Stimulated activated CD8-positive, alpha-beta memory T cell treated with anti-CD3 and anti-CD28 coated beads, Interleukin-4, amount 100 ng/mL, for 1 hour (primary cell): ENCODE results near the gene ANKRD17.

ENCODE experiments used
- DNase-seq, 2 donors: peaks; one replicate each; pipeline ENCODE4 v3.0.0-alpha.2; 2020; ENCODE audit warnings: low read depth in 2 of 2, low spot score in 1 of 2

The ANKRD17 gene

DNA sequence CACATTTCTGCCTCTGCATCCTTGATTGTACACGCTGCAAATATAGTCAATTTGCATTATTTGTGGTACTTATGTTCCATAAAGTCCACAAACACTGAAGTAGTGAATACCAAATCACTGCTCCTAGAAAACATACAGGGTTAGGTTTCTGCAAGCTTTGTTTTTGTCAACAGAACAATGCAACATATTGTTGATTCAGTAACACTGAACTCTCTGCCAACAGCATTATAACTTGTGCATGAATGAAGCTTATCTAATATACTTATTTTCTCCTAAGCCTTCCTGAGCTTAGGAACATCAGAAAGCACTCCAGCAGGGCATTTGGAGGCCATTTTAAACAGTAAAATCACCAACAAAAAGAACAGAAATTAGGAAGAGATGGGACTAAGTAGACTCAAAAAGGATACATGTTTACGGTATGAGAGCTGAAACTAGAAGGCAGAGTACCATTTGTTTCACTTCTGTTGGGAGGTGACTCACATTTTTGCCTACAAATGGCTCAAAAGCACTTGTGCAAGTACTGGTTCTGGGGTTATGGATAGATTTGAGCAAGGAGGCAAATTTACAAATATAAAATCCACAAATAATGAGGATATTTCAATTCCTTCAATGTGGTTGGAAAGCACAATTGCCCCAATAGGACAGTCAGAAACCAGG, 203.2 kb downstream of the ANKRD17 start:
- DNase-seq = no peak

DNA sequence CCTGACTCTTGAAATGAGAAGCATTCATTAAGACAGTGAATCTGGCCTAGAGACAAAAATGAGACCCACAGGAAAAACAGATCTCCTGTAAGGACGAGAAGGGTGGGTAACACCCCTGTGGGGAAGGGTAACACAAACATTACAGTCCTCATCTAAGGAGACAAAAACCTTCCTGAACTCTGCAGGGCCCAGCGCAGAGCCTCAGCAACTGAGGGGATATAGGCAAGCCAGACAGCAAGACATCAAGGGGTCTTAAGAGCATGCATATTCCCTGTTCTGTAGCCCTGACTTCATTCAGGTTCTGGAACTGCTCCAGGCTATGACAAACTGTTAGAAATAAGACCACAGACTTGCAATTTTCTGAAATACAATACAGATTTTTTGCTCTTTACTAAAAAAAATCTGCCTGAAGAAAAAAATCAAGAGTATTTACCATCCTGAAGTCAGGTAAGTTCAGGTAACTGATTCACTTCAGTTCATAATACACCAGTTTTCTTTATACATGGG, 204.6 kb downstream of the ANKRD17 start:
- no peak for DNase-seq

DNA sequence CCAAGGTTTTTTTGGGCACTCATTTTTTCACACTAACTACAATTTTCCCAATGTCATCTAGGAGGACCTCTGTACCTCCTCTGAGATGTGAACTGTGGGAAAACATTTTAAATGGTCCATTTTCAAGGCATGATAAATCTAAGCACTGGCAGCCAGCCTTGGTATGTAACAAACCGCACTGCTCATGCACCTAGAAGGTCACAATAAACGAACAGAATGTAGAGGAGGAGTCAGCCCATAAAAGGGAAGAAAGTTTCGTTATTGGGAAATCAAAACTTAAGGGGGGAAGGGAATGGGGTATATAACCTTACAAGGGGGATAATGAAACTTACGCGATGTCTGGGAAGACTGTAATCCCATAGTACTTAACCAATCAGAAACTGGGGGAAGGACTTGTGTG, 205.5 kb downstream of the ANKRD17 start:
- DNase-seq = no peak

GRCh38 chr4:73051625-73052024, 207.0 kb downstream of the ANKRD17 start:
- DNase-seq = no peak

GRCh38 chr4:73045879-73046278, 212.7 kb downstream of the ANKRD17 start:
- no peak for DNase-seq

DNA sequence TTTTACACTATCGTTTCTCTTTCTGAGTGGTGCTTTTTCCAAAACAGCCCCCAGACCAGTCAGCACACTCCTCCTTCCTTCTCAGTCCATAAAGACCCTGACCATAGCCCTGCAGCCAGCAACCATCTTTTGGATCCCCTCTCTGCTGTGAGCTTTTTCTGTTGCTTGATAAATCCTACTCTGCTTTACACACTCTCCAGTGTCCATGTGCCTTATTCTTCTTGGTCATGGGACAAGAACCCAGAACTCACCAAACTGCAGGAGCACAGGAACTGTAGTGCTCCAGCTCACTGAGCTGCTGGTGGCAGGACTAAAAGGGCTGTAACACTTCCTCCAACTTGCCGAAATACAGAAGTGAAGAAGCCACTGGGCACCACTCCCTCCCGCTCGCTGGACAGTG, 221.5 kb downstream of the ANKRD17 start:
- DNase-seq = no peak

GRCh38 chr4:73036123-73036522, 222.5 kb downstream of the ANKRD17 start:
- DNase-seq = no peak

DNA sequence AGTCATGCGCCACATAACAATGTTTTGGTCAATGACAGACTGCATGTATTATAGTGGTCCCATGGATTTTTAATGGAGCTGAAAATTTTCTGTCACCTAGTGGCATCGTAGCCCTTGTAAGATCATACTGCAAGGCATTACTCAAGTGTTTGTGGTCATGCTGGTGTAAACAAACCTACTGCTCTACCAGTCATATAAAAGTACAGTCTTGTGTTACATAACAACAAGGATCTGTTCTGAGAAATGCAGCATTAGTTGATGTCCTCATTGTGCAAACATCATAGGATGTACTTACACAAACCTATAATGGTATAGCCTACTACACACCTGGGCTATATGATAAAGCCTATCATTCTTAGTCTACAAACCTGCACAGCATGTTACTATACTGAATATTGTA, 223.7 kb downstream of the ANKRD17 start:
- DNase-seq = no peak

DNA sequence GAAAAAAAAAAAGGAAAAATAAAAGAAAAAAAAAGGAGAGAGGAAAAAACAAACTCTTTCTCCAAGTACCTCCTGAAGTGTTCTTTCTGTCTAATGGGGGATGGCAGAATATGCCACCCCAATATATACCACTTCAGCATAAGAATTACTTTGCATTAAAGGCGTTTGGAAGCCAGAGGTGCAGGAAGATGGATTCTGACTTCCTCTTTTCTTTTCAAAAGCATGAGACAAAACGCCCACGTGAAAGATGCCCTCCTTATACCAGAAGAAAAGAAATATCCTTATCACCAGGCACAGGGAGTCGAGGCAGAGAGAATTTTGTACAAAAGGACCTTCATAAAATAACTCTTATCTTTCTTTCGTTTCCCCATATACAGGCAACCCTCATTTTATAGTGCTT, 230.0 kb downstream of the ANKRD17 start:
- DNase-seq = no peak
